ENCODE data around the gene ARFGAP1.

Gene ARFGAP1

GRCh38 chr20:63310265-63310991, 37.8 kb downstream of the ARFGAP1 start:
- no peak for DNase-seq

- DNase-seq = no peak
Measured at GRCh38 chr20:63311186-63311832, 38.7 kb downstream of the ARFGAP1 start.

- no peak for DNase-seq
Measured at GRCh38 chr20:63311833-63312243, 39.2 kb downstream of the ARFGAP1 start.

GRCh38 chr20:63312273-63312672, 39.7 kb downstream of the ARFGAP1 start:
- DNase-seq = no peak

GRCh38 chr20:63312690-63313348, 40.2 kb downstream of the ARFGAP1 start:
- no peak for DNase-seq

GRCh38 chr20:63313349-63314014, 40.9 kb downstream of the ARFGAP1 start:
- DNase-seq = no peak

GRCh38 chr20:63314015-63314471, 41.4 kb downstream of the ARFGAP1 start:
- DNase-seq = no peak

GRCh38 chr20:63314566-63315239, 42.1 kb downstream of the ARFGAP1 start:
- no peak for DNase-seq

- no peak for DNase-seq
Measured at GRCh38 chr20:63315240-63315689, 42.7 kb downstream of the ARFGAP1 start.

- DNase-seq = no peak
Measured at GRCh38 chr20:63315731-63316491, 43.3 kb downstream of the ARFGAP1 start.

- no peak for DNase-seq
Measured at GRCh38 chr20:63316502-63316921, 43.9 kb downstream of the ARFGAP1 start.

GRCh38 chr20:63317061-63317460, 44.4 kb downstream of the ARFGAP1 start:
- DNase-seq = no peak

GRCh38 chr20:63317601-63318291, 45.1 kb downstream of the ARFGAP1 start:
- DNase-seq = no peak

GRCh38 chr20:63318391-63319163, 46.0 kb downstream of the ARFGAP1 start:
- DNase-seq = no peak

- no peak for DNase-seq
Measured at GRCh38 chr20:63319164-63320040, 46.8 kb downstream of the ARFGAP1 start.

- no peak for DNase-seq
Measured at GRCh38 chr20:63320041-63320511, 47.5 kb downstream of the ARFGAP1 start.

- no peak for DNase-seq
Measured at GRCh38 chr20:63320616-63321147, 48.1 kb downstream of the ARFGAP1 start.

- DNase-seq = no peak
Measured at GRCh38 chr20:63321148-63321831, 48.7 kb downstream of the ARFGAP1 start.

Measured in activated CD4-positive, alpha-beta T cell treated with anti-CD3 and anti-CD28 coated beads, Interleukin-10, Interleukin-2, amounts not matched to agents 100 ng/mL and 50 ng/mL, durations not matched to agents 16 hours and 8 hours (primary cell).